Neural progenitor cell (in vitro differentiated cells): ENCODE results near the gene PDE3B.

Experiments used
- EZH2 ChIP-seq: fragments of 200-600 bp; sonication (generic); IDR thresholded peaks from 2 replicates; pipeline ENCODE4 v1.6.1; 2017; ENCODE audit warnings: antibody characterized with exemption, mild to moderate bottlenecking, moderate library complexity
- TF ChIP-seq, protein P1 (sequence below): fragments of 200-600 bp; sonication (generic); IDR thresholded peaks from 2 replicates; pipeline ENCODE4 v1.5.1; 2017; ENCODE audit warnings: antibody characterized with exemption, mild to moderate bottlenecking

DNA sequence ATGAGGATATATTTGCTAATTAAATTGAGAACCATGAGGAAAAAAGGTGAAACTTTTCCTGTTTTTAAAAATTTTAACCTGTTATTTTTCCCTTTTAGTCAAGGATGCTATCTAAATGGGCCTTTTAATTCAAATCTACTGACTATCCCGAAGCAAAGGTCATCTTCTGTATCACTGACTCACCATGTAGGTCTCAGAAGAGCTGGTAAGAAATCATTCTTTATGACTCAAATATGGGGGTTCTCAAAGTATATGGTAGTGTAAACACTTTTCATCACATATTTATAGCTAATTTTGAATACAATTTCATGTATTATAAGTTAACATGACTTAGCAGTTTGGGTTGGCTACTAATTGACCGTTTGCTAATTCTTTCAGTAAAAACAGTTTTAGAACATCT lies 160.2 kb downstream of the PDE3B start:
- TF ChIP-seq, protein P1, sequence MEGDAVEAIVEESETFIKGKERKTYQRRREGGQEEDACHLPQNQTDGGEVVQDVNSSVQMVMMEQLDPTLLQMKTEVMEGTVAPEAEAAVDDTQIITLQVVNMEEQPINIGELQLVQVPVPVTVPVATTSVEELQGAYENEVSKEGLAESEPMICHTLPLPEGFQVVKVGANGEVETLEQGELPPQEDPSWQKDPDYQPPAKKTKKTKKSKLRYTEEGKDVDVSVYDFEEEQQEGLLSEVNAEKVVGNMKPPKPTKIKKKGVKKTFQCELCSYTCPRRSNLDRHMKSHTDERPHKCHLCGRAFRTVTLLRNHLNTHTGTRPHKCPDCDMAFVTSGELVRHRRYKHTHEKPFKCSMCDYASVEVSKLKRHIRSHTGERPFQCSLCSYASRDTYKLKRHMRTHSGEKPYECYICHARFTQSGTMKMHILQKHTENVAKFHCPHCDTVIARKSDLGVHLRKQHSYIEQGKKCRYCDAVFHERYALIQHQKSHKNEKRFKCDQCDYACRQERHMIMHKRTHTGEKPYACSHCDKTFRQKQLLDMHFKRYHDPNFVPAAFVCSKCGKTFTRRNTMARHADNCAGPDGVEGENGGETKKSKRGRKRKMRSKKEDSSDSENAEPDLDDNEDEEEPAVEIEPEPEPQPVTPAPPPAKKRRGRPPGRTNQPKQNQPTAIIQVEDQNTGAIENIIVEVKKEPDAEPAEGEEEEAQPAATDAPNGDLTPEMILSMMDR: no peak
- no peak for TF ChIP-seq EZH2
